H9 (cell line): ENCODE data around the gene RNF186. TPM values are rescaled to one million over a fixed set of nuclear protein-coding genes. Genes with fewer than 3 reads are reported as not detected.

Experiments
- DNase-seq: peaks from one replicate; pipeline ENCODE4 v3.0.0-alpha.2; 2017
- H2AFZ ChIP-seq: one replicate; pipeline ENCODE4 v1.6.1; 2013; ENCODE audit warnings: mild to moderate bottlenecking, low read length, control low read depth, moderate library complexity
- H2AK5ac ChIP-seq: 2 replicates; pipeline ENCODE4 v1.6.1; 2013; ENCODE audit warnings: low read length, control low read depth, mixed read lengths; ENCODE audit not compliant: insufficient read length
- H2BK120ac ChIP-seq: one replicate; pipeline ENCODE4 v1.6.1; 2013; ENCODE audit warnings: low read depth, mild to moderate bottlenecking, low read length, control low read depth, inconsistent platforms; ENCODE audit not compliant: poor library complexity, severe bottlenecking
- H2BK12ac ChIP-seq: 2 replicates; pipeline ENCODE4 v1.6.1; 2013; ENCODE audit warnings: low read length, control low read depth, mixed read lengths, low read depth; ENCODE audit not compliant: insufficient read length
- H2BK15ac ChIP-seq: 2 replicates; pipeline ENCODE4 v1.6.1; 2013; ENCODE audit warnings: low read depth, low read length, control low read depth
- H2BK20ac ChIP-seq: one replicate; pipeline ENCODE4 v1.6.1; 2013; ENCODE audit warnings: low read depth, mild to moderate bottlenecking, low read length, control low read depth, inconsistent platforms; ENCODE audit not compliant: poor library complexity, severe bottlenecking
- H2BK5ac ChIP-seq: 2 replicates; pipeline ENCODE4 v1.6.1; 2013; ENCODE audit warnings: low read length, control low read depth, mixed read lengths; ENCODE audit not compliant: insufficient read length
- H3K14ac ChIP-seq: 2 replicates; pipeline ENCODE4 v1.6.1; 2013; ENCODE audit warnings: low read length, control low read depth; ENCODE audit not compliant: insufficient read depth
- H3K18ac ChIP-seq: 2 replicates; pipeline ENCODE4 v1.6.1; 2013; ENCODE audit warnings: low read depth, mild to moderate bottlenecking, mixed read lengths, low read length, control low read depth; ENCODE audit not compliant: insufficient read length
- H3K23ac ChIP-seq: 2 replicates; pipeline ENCODE4 v1.6.1; 2013; ENCODE audit warnings: low read length, control low read depth, mixed read lengths, low read depth; ENCODE audit not compliant: insufficient read length
- H3K23me2 ChIP-seq: 2 replicates; pipeline ENCODE4 v1.6.1; 2013; ENCODE audit warnings: low read depth, mild to moderate bottlenecking, mixed read lengths, low read length, control low read depth; ENCODE audit not compliant: insufficient read length, poor library complexity, severe bottlenecking
- H3K27ac ChIP-seq: 2 replicates; pipeline ENCODE4 v1.5.1; 2013; ENCODE audit warnings: low read length, control low read depth, mixed read lengths, low read depth; ENCODE audit not compliant: insufficient read length
- H3K27me3 ChIP-seq: 2 replicates; pipeline ENCODE4 v1.6.1; 2013; ENCODE audit warnings: low read length, control low read depth, inconsistent platforms; ENCODE audit not compliant: insufficient read depth
- H3K4ac ChIP-seq: 2 replicates; pipeline ENCODE4 v1.6.1; 2013; ENCODE audit warnings: low read depth, mild to moderate bottlenecking, control low read depth, inconsistent platforms, low read length, moderate library complexity
- H3K4me1 ChIP-seq: 2 replicates; pipeline ENCODE4 v1.6.1; 2013; ENCODE audit warnings: low read length, control low read depth, inconsistent platforms; ENCODE audit not compliant: insufficient read depth
- H3K4me2 ChIP-seq: 2 replicates; pipeline ENCODE4 v1.6.1; 2013; ENCODE audit warnings: low read length, control low read depth, mixed read lengths; ENCODE audit not compliant: insufficient read length, insufficient read depth
- H3K56ac ChIP-seq: 2 replicates; pipeline ENCODE4 v1.6.1; 2013; ENCODE audit warnings: low read depth, mild to moderate bottlenecking, mixed read lengths, low read length, control low read depth; ENCODE audit not compliant: insufficient read length
- H3K79me1 ChIP-seq: 2 replicates; pipeline ENCODE4 v1.6.1; 2013; ENCODE audit warnings: low read depth, mild to moderate bottlenecking, moderate library complexity, low read length, control low read depth, inconsistent platforms; ENCODE audit not compliant: insufficient read depth, poor library complexity, severe bottlenecking
- H3K79me2 ChIP-seq: 2 replicates; pipeline ENCODE4 v1.6.1; 2013; ENCODE audit warnings: low read length, control low read depth, inconsistent platforms; ENCODE audit not compliant: insufficient read depth
- H3K9ac ChIP-seq: 2 replicates; pipeline ENCODE4 v1.6.1; 2013; ENCODE audit warnings: low read length, control low read depth, mixed read lengths; ENCODE audit not compliant: insufficient read length; ENCODE audit errors: extremely low read depth
- H3K9me3 ChIP-seq: one replicate; pipeline ENCODE4 v1.6.1; 2013; ENCODE audit warnings: low read depth, low read length, inconsistent platforms; ENCODE audit not compliant: control insufficient read depth
- H3T11ph ChIP-seq: one replicate; pipeline ENCODE4 v1.6.1; 2013; ENCODE audit warnings: mild to moderate bottlenecking, low read length, control low read depth, inconsistent platforms
- H4K20me1 ChIP-seq: one replicate; pipeline ENCODE4 v1.6.1; 2013; ENCODE audit not compliant: control insufficient read depth, insufficient read length, insufficient read depth
- H4K5ac ChIP-seq: 2 replicates; pipeline ENCODE4 v1.6.1; 2013; ENCODE audit warnings: low read depth, mild to moderate bottlenecking, mixed read lengths, low read length, control low read depth; ENCODE audit not compliant: insufficient read length
- H4K8ac ChIP-seq: replicated peaks from 2 replicates; pipeline ENCODE4 v1.6.1; 2013; ENCODE audit warnings: low read length, control low read depth, mixed read lengths, low read depth; ENCODE audit not compliant: insufficient read length
- H4K91ac ChIP-seq: 2 replicates; pipeline ENCODE4 v1.6.1; 2013; ENCODE audit warnings: low read depth, mild to moderate bottlenecking, moderate library complexity, mixed read lengths, low read length, control low read depth; ENCODE audit not compliant: insufficient read length
- H3K27ac Mint-ChIP-seq, 3 experiments: 2 replicates in 2 of 3; 3 replicates in 1 of 3; pipeline ENCODE4 v1.8.0; 2020 to 2021; ENCODE audit warnings: mixed read lengths in 3 of 3, mild to moderate bottlenecking in 1 of 3, moderate library complexity in 1 of 3
- H3K27me3 Mint-ChIP-seq: 2 replicates; pipeline ENCODE4 v1.8.0; 2021; ENCODE audit warnings: low read depth, mild to moderate bottlenecking, moderate library complexity, mixed read lengths
- H3K36me3 Mint-ChIP-seq, 3 experiments: 2 replicates in 2 of 3; 3 replicates in 1 of 3; pipeline ENCODE4 v1.8.0; 2020 to 2021; ENCODE audit warnings: low read depth in 3 of 3, mixed read lengths in 3 of 3; ENCODE audit not compliant: insufficient read depth in 1 of 3
- H3K4me1 Mint-ChIP-seq, 2 experiments: 2 replicates each; pipeline ENCODE4 v1.8.0; 2020; ENCODE audit warnings: mixed read lengths in 2 of 2
- H3K4me3 Mint-ChIP-seq, 2 experiments: 2 replicates in 1 of 2; 3 replicates in 1 of 2; pipeline ENCODE4 v1.8.0; 2020 to 2021; ENCODE audit warnings: mild to moderate bottlenecking in 2 of 2, mixed read lengths in 2 of 2, moderate library complexity in 1 of 2
- H3K9me3 Mint-ChIP-seq, 2 experiments: 2 replicates in 1 of 2; 3 replicates in 1 of 2; pipeline ENCODE4 v1.8.0; 2020; ENCODE audit warnings: mild to moderate bottlenecking in 2 of 2, mixed read lengths in 2 of 2, moderate library complexity in 1 of 2
- WGBS: extraction: QIAGEN DNeasy Blood & Tissue Kit; methylation state at CpG from one replicate; pipeline ENCODE4 v1.1.7; 2013; ENCODE audit warnings: missing lambda C conversion rate, low lambda C conversion rate, mixed read lengths; ENCODE audit not compliant: insufficient read length; ENCODE audit errors: extremely low coverage; 5-methylcytosine and 5-hydroxymethylcytosine counted together
- total RNA-seq: library from RNA; stranded (reverse); gene quantifications from 2 replicates; pipeline ENCODE4 v1.2.1, GENCODE V29; 2021
- TF ChIP-seq, protein P1 (sequence below): fragments of 200-600 bp; sonication (generic); conservative IDR thresholded peaks from 3 replicates; pipeline ENCODE4 v1.8.0; 2021; ENCODE audit warnings: antibody characterized with exemption, mild to moderate bottlenecking

The RNF186 gene
- total RNA-seq, 1 experiment from 2014 or later = not detected

DNA sequence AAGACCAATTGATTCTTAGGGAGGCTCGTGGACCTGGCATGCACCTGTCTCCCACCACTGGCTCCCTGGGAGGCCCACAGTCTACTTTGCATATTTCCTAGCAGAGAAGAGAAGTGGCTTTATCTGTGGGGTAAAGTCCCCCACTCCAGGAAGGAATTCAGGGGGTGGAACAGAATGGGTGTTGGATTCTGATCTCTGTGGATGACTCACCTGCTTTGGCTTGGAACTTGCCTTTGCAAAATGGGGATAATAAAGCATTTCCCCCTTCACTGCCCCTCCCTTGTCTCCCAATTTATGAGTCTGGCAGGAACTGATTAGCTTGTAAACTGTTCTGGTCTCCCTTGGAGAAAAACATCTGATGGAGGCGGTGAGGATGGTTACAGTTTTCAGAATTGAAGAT, 46.0 kb upstream of the RNF186 start:
- Histone ChIP-seq H3K79me2 (no peaks in the 10 kb centered on the region), H3K4me1 (no peaks in the 10 kb centered on the region), H3T11ph (no peak overlapping the region), H2BK15ac (no peak overlapping the region), H2BK12ac (no peak overlapping the region), H2BK5ac (no peak overlapping the region), H3K56ac (no peak overlapping the region), H3K4ac (no peak overlapping the region), H2BK20ac (no peak overlapping the region), H3K9me3 (no peaks in the 10 kb centered on the region), H3K79me1 (no peaks in the 10 kb centered on the region), H3K27ac (no peak overlapping the region), H4K8ac (no peak overlapping the region), H2AK5ac (no peak overlapping the region), H2AFZ (no peak overlapping the region), H4K5ac (no peak overlapping the region), H3K4me2 (no peak overlapping the region), H4K20me1 (no peaks in the 10 kb centered on the region), H3K9ac (no peak overlapping the region), H3K14ac (no peak overlapping the region), H3K23ac (no peak overlapping the region), H3K23me2 (no peaks in the 10 kb centered on the region), H4K91ac (no peak overlapping the region), H3K18ac (no peak overlapping the region), H3K27me3 (no peaks in the 10 kb centered on the region), H2BK120ac (no peak overlapping the region)
- H3K36me3 Mint-ChIP-seq = peaks cover 0 to 10% (median 9%) of the 10 kb centered on the region in 3 experiments; a peak in 4 of 7 replicates
- no peak overlapping the region for H3K4me3 Mint-ChIP-seq
- TF ChIP-seq, protein P1, sequence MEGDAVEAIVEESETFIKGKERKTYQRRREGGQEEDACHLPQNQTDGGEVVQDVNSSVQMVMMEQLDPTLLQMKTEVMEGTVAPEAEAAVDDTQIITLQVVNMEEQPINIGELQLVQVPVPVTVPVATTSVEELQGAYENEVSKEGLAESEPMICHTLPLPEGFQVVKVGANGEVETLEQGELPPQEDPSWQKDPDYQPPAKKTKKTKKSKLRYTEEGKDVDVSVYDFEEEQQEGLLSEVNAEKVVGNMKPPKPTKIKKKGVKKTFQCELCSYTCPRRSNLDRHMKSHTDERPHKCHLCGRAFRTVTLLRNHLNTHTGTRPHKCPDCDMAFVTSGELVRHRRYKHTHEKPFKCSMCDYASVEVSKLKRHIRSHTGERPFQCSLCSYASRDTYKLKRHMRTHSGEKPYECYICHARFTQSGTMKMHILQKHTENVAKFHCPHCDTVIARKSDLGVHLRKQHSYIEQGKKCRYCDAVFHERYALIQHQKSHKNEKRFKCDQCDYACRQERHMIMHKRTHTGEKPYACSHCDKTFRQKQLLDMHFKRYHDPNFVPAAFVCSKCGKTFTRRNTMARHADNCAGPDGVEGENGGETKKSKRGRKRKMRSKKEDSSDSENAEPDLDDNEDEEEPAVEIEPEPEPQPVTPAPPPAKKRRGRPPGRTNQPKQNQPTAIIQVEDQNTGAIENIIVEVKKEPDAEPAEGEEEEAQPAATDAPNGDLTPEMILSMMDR = no peak
- peaks cover 8 to 9% of the 10 kb centered on the region in 2 experiments; a peak in 3 of 4 replicates for H3K4me1 Mint-ChIP-seq
- no CpG with 5 or more reads among the region's 2 CpGs for WGBS
- peaks cover 11 to 15% of the 10 kb centered on the region in 2 experiments for H3K9me3 Mint-ChIP-seq
- peaks cover 11% of the 10 kb centered on the region for H3K27me3 Mint-ChIP-seq
- no peak overlapping the region; a peak in 1 of 7 replicates for H3K27ac Mint-ChIP-seq
- DNase-seq = no peak
